SK-N-SH (cell line): ENCODE data around the gene RBBP8NL.

Experiments used
- RAD21 ChIP-seq: IDR thresholded peaks from 2 replicates; pipeline ENCODE4 v1.6.1; 2012; ENCODE audit warnings: mild to moderate bottlenecking, low read length
- TF ChIP-seq, protein P1 (sequence below): fragments of 200-600 bp; sonication (generic); IDR thresholded peaks from 2 replicates; pipeline ENCODE4 v1.6.1; 2017; ENCODE audit warnings: antibody characterized with exemption, mild to moderate bottlenecking, moderate library complexity

DNA sequence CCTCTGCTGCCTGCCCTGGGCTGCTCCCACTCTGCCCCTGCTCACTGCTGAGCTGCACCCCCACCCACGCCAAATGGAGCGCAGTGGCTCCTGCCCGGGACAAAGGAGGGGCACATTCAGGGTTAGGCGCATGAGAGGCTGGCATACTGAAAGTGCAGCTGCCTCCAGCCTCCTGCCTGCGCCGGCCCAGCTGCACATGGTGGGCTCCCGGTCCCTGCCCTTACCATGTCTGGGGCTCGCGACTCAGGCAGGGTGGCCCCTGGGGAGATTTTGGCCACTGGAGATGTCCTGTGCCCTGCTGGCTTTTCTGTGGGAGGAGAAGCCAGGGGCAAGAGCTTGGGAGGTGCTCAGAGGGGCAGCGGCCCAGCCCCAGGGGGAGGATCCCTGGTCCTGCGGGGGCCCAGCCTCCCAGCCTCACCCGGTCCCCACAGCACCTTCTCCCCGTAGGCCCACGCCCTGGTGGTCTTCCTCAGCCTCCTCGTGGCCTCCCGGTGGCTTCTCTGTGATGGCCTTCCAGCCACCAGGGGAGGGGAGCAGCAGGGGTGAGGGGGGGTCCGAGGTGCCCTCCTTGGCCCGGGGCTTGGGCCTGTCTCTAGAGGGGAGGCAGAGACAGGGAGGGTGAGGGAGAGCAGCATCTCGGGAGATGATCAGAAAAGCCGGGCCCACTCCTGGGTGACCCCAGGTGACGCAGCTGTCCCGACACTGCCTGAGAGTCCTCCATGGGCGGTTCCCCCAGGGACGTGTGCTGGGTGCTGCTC is 11.8 kb downstream of the RBBP8NL start:
- no peak for TF ChIP-seq RAD21
- TF ChIP-seq, protein P1, sequence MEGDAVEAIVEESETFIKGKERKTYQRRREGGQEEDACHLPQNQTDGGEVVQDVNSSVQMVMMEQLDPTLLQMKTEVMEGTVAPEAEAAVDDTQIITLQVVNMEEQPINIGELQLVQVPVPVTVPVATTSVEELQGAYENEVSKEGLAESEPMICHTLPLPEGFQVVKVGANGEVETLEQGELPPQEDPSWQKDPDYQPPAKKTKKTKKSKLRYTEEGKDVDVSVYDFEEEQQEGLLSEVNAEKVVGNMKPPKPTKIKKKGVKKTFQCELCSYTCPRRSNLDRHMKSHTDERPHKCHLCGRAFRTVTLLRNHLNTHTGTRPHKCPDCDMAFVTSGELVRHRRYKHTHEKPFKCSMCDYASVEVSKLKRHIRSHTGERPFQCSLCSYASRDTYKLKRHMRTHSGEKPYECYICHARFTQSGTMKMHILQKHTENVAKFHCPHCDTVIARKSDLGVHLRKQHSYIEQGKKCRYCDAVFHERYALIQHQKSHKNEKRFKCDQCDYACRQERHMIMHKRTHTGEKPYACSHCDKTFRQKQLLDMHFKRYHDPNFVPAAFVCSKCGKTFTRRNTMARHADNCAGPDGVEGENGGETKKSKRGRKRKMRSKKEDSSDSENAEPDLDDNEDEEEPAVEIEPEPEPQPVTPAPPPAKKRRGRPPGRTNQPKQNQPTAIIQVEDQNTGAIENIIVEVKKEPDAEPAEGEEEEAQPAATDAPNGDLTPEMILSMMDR = no peak
